Measurements from ENCODE around the gene AXIN2.

Gene AXIN2

GRCh38 chr17:65561452-65562205 lies at the start of gene AXIN2:
AXIN2 (minus strand) TSS chr17:65561648; CDS start chr17:65558620, 3,028 bp downstream.
- Histone ChIP-seq H3K27me3 (ENCODE audit: insufficient read depth, insufficient read length) (no peaks in the 10 kb centered on the region), H3K9ac (ENCODE audit: insufficient read length, low read depth) (peak within 1 kb of the TSS; percentile 87), H3K9me3 (ENCODE audit: insufficient read depth, low read length) (no peaks in the 10 kb centered on the region), H3K36me3 (ENCODE audit: insufficient read depth, insufficient read length, low read length) (no peaks in the 10 kb centered on the region), H3K4me3 (ENCODE audit: insufficient read length, low read depth) (peak within 1 kb of the TSS; percentile 65), H3K4me1 (ENCODE audit: insufficient read depth, insufficient read length) (peaks cover 13% of the 10 kb centered on the region)
- DNase-seq (ENCODE audit: low read depth, low spot score): peak; percentile 72
- TF ChIP-seq ZNF274 (IDR thresholded peaks at IDR 0.05; ENCODE audit: low read depth, low read length): no peak

GRCh38 chr17:65609749-65610148 lies 48.3 kb upstream of the AXIN2 start:
- Histone ChIP-seq H3K27me3 (ENCODE audit: insufficient read depth, insufficient read length) (no peaks in the 10 kb centered on the region), H3K36me3 (ENCODE audit: insufficient read depth, insufficient read length, low read length) (no peaks in the 10 kb centered on the region), H3K4me3 (ENCODE audit: insufficient read length, low read depth) (no peak overlapping the region), H3K9ac (ENCODE audit: insufficient read length, low read depth) (no peak overlapping the region), H3K4me1 (ENCODE audit: insufficient read depth, insufficient read length) (no peaks in the 10 kb centered on the region), H3K9me3 (ENCODE audit: insufficient read depth, low read length) (no peaks in the 10 kb centered on the region)
- TF ChIP-seq ZNF274 (IDR thresholded peaks at IDR 0.05; ENCODE audit: low read depth, low read length) (no peak), SUZ12 (IDR thresholded peaks at IDR 0.05; ENCODE audit: extremely low read depth, insufficient read depth, insufficient read length) (no peak), YY1 (IDR thresholded peaks at IDR 0.05; ENCODE audit: insufficient read depth, insufficient read length) (no peak)
- no peak for DNase-seq (ENCODE audit: low read depth, low spot score)

- Histone ChIP-seq H3K4me1 (ENCODE audit: insufficient read depth, insufficient read length) (no peaks in the 10 kb centered on the region), H3K27me3 (ENCODE audit: insufficient read depth, insufficient read length) (no peaks in the 10 kb centered on the region), H3K9ac (ENCODE audit: insufficient read length, low read depth) (no peak overlapping the region), H3K36me3 (ENCODE audit: insufficient read depth, insufficient read length, low read length) (no peaks in the 10 kb centered on the region), H3K9me3 (ENCODE audit: insufficient read depth, low read length) (no peaks in the 10 kb centered on the region), H3K4me3 (ENCODE audit: insufficient read length, low read depth) (no peak overlapping the region)
- no peak for TF ChIP-seq SUZ12 (IDR thresholded peaks at IDR 0.05; ENCODE audit: extremely low read depth, insufficient read depth, insufficient read length)
- no peak for TF ChIP-seq YY1 (IDR thresholded peaks at IDR 0.05; ENCODE audit: insufficient read depth, insufficient read length)
- no peak for TF ChIP-seq ZNF274 (IDR thresholded peaks at IDR 0.05; ENCODE audit: low read depth, low read length)
- DNase-seq (ENCODE audit: low read depth, low spot score): no peak
These were observed 47.8 kb upstream of the AXIN2 start for GRCh38 chr17:65609286-65609685.

- no peak for TF ChIP-seq SUZ12 (IDR thresholded peaks at IDR 0.05; ENCODE audit: extremely low read depth, insufficient read depth, insufficient read length)
- no peak for TF ChIP-seq YY1 (IDR thresholded peaks at IDR 0.05; ENCODE audit: insufficient read depth, insufficient read length)
- TF ChIP-seq ZNF274 (IDR thresholded peaks at IDR 0.05; ENCODE audit: low read depth, low read length): no peak
- H3K4me3 ChIP-seq (ENCODE audit: insufficient read length, low read depth): no peak overlapping the region
- no peak overlapping the region for H3K9ac ChIP-seq (ENCODE audit: insufficient read length, low read depth)
- no peaks in the 10 kb centered on the region for H3K9me3 ChIP-seq (ENCODE audit: insufficient read depth, low read length)
- H3K4me1 ChIP-seq (ENCODE audit: insufficient read depth, insufficient read length): no peaks in the 10 kb centered on the region
- no peak for DNase-seq (ENCODE audit: low read depth, low spot score)
- H3K36me3 ChIP-seq (ENCODE audit: insufficient read depth, insufficient read length, low read length): no peaks in the 10 kb centered on the region
- no peaks in the 10 kb centered on the region for H3K27me3 ChIP-seq (ENCODE audit: insufficient read depth, insufficient read length)
These were observed 42.6 kb upstream of the AXIN2 start for GRCh38 chr17:65604070-65604469.

- Histone ChIP-seq H3K9me3 (ENCODE audit: insufficient read depth, low read length) (no peaks in the 10 kb centered on the region), H3K9ac (ENCODE audit: insufficient read length, low read depth) (no peak overlapping the region), H3K4me3 (ENCODE audit: insufficient read length, low read depth) (no peak overlapping the region), H3K27me3 (ENCODE audit: insufficient read depth, insufficient read length) (no peaks in the 10 kb centered on the region), H3K36me3 (ENCODE audit: insufficient read depth, insufficient read length, low read length) (no peaks in the 10 kb centered on the region), H3K4me1 (ENCODE audit: insufficient read depth, insufficient read length) (no peaks in the 10 kb centered on the region)
- DNase-seq (ENCODE audit: low read depth, low spot score): no peak
- TF ChIP-seq ZNF274 (IDR thresholded peaks at IDR 0.05; ENCODE audit: low read depth, low read length) (no peak), SUZ12 (IDR thresholded peaks at IDR 0.05; ENCODE audit: extremely low read depth, insufficient read depth, insufficient read length) (no peak), YY1 (IDR thresholded peaks at IDR 0.05; ENCODE audit: insufficient read depth, insufficient read length) (no peak)
These were observed 40.4 kb upstream of the AXIN2 start for GRCh38 chr17:65601881-65602280.

- Histone ChIP-seq H3K36me3 (ENCODE audit: insufficient read depth, insufficient read length, low read length) (no peaks in the 10 kb centered on the region), H3K27me3 (ENCODE audit: insufficient read depth, insufficient read length) (no peaks in the 10 kb centered on the region), H3K4me3 (ENCODE audit: insufficient read length, low read depth) (no peak overlapping the region), H3K9ac (ENCODE audit: insufficient read length, low read depth) (no peak overlapping the region), H3K4me1 (ENCODE audit: insufficient read depth, insufficient read length) (no peaks in the 10 kb centered on the region), H3K9me3 (ENCODE audit: insufficient read depth, low read length) (no peaks in the 10 kb centered on the region)
- DNase-seq (ENCODE audit: low read depth, low spot score): no peak
- TF ChIP-seq ZNF274 (IDR thresholded peaks at IDR 0.05; ENCODE audit: low read depth, low read length) (no peak), SUZ12 (IDR thresholded peaks at IDR 0.05; ENCODE audit: extremely low read depth, insufficient read depth, insufficient read length) (no peak), YY1 (IDR thresholded peaks at IDR 0.05; ENCODE audit: insufficient read depth, insufficient read length) (no peak)
These were observed 39.7 kb upstream of the AXIN2 start for GRCh38 chr17:65601145-65601544.

GRCh38 chr17:65600518-65600917 lies 39.1 kb upstream of the AXIN2 start:
- H3K4me1 ChIP-seq (ENCODE audit: insufficient read depth, insufficient read length): no peaks in the 10 kb centered on the region
- no peaks in the 10 kb centered on the region for H3K36me3 ChIP-seq (ENCODE audit: insufficient read depth, insufficient read length, low read length)
- TF ChIP-seq SUZ12 (IDR thresholded peaks at IDR 0.05; ENCODE audit: extremely low read depth, insufficient read depth, insufficient read length): no peak
- no peak for TF ChIP-seq YY1 (IDR thresholded peaks at IDR 0.05; ENCODE audit: insufficient read depth, insufficient read length)
- no peak for TF ChIP-seq ZNF274 (IDR thresholded peaks at IDR 0.05; ENCODE audit: low read depth, low read length)
- no peak overlapping the region for H3K4me3 ChIP-seq (ENCODE audit: insufficient read length, low read depth)
- no peak overlapping the region for H3K9ac ChIP-seq (ENCODE audit: insufficient read length, low read depth)
- no peak for DNase-seq (ENCODE audit: low read depth, low spot score)
- H3K9me3 ChIP-seq (ENCODE audit: insufficient read depth, low read length): no peaks in the 10 kb centered on the region
- no peaks in the 10 kb centered on the region for H3K27me3 ChIP-seq (ENCODE audit: insufficient read depth, insufficient read length)

Measured in NT2/D1 (cell line).